ENCODE data around the gene C19orf73. TPM values are rescaled to one million over a fixed set of nuclear protein-coding genes. Genes with fewer than 3 reads are reported as not detected.
"Not testable (repeated sequence)": the region's sequence is repeated elsewhere in the genome, so short reads cannot be mapped to it uniquely, and the experiment has no call there.

The C19orf73 gene
- total RNA-seq, 1 experiment from 2014 or later = 2.2 TPM

DNA sequence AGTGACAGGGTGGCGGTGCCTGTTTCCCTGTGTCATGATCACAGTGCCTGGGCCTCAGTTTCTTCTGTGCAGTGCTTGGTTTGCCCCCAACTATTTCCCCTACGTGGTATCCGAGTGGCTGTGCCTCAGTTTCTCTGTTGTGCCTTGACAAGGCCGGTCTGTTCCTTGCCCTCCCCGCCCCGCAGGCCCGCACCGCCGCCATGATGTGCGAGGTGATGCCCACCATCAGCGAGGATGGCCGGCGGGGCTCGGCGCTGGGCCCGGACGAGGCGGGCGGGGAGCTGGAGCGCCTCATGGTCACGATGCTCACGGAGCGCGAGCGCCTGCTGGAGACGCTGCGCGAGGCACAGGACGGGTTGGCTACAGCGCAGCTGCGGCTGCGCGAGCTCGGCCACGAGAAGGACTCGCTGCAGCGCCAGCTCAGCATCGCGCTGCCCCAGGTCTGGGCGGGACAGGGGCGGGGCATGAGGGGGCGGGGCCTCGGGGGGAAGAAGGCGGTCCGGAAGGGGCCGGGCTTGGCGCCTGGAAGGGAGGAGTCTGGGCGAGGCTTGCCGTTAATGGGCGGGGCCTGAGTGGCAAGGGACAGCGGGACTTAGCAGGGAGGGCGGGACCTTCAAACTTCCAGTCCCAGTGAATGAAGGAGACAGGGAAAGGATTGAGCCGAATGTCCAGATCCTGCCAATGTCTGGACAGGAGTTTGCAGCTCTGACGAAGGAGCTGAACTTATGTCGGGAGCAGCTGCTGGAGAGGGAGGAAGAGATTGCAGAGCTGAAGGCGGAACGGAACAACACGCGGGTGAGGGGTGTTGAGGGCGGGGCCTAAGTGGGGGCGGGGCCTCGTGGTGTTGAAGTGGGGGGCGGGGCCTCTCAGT, 9.0 kb upstream of the C19orf73 start (continued):
- peak; percentile 30; the same call in 1 of the 2 replicates for TF ChIP-seq ZFX (IDR thresholded peaks at IDR 0.05)

DNA sequence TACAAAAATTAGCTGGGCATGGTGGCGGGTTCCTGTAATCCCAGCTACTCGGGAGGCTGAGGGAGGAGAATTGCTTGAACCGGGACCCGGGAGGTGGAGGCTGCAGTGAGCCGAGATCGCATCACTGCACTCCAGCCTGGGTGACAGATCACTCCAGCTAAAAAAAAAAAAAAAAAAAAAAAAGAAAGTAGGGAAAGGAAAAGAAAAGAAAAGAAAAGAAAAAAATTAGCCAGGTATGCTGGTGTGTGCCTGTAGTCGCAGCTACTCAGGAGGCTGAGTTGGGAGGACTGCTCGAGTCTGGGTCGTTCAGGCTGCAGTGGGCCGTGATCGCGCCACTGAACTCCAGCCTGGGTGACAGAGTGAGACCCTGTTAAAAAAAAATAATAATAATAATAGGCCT, 8.3 kb upstream of the C19orf73 start:
- Histone ChIP-seq H3K4me1 (ENCODE audit: control insufficient read depth in 1 of 2, insufficient read depth in 2 of 2, low read length in 2 of 2) (peaks cover 12 to 21% of the 10 kb centered on the region in 2 experiments), H3K4me2 (ENCODE audit: low read length) (peak overlapping the region; percentile 58; the same call in 1 of the 2 replicates)
- intact Hi-C loops (cut with micrococcal nuclease); H2AFZ ChIP-seq (ENCODE audit: low read depth, low read length, poor library complexity, severe bottlenecking); H3K9ac ChIP-seq (ENCODE audit: low read length); BruUV-seq (replicated peaks); DNase-seq (ENCODE audit: low read depth, low spot score); H3K4me3 ChIP-seq (replicated peaks in 1 of 2; ENCODE audit: low read depth in 1 of 2, low read length in 2 of 2); H3K79me2 ChIP-seq (ENCODE audit: insufficient read depth, low read length); H3K9me2 ChIP-seq (ENCODE audit: insufficient read depth); ATAC-seq; H3K27ac ChIP-seq (ENCODE audit: low read depth, low read length); H3K36me3 ChIP-seq (ENCODE audit: control insufficient read depth in 1 of 2, insufficient read depth in 2 of 2, low read length in 2 of 2); H3K27me3 ChIP-seq (ENCODE audit: insufficient read depth, low read length); H4K20me1 ChIP-seq (ENCODE audit: insufficient read depth); H3K9me3 ChIP-seq (ENCODE audit: control insufficient read depth in 1 of 2, insufficient read depth in 1 of 2, low read depth in 1 of 2, low read length in 2 of 2): not testable (repeated sequence)
- CTCF ChIA-PET = interaction anchor here (0.6 to 2.2 kb wide), 11 partner anchors 13 to 573 kb away, joined by 3 to 17 read pairs (median 5); partner anchors contain the start of genes GYS1, LIN7B and RUVBL2
- RAD21 ChIA-PET (ENCODE audit: low non-redundant PET in 1 of 2, low total read pairs in 2 of 2, uncharacterized antibody in 2 of 2, unreplicated experiment in 2 of 2) = interaction anchor here in 1 of 2 experiments (0.6 to 0.7 kb wide), 2 partner anchors 52 to 201 kb away, joined by 3 read pairs; no protein-coding TSS in a partner anchor
- POLR2A ChIA-PET = interaction anchor here (0.6 to 2.3 kb wide), 12 partner anchors 7 to 482 kb away, joined by 3 to 9 read pairs (median 4); partner anchors contain the start of genes GYS1, LIN7B, PPFIA3 and RUVBL2

DNA sequence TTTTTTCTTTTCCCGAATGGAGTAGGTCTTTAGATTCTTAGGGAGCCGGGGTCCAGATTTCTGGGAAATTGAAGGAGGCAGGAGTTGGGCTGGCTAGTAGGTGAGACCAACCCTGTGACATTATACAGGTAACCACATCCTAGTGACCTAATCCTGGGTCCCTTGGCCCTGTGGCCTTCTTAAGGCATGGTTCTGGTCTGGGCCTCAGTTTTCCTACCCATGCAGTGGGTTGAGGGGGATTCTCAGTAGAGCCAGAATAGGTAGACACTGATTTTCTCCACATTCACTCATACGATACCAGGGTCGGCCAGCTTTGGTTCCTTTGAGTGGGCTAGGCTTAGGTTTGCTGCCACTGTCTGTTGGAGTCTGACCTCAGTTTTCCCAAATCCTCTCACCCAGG, 7.6 kb upstream of the C19orf73 start:
- DNase-seq (ENCODE audit: low read depth, low spot score) (no peak), ATAC-seq (no peak)
- intact Hi-C loops (cut with micrococcal nuclease) = no loop called here
- H3K4me1 ChIP-seq (ENCODE audit: control insufficient read depth in 1 of 2, insufficient read depth in 2 of 2, low read length in 2 of 2) = peaks cover 12 to 21% of the 10 kb centered on the region in 2 experiments
- no peak overlapping the region for H3K4me3 ChIP-seq (replicated peaks in 1 of 2; ENCODE audit: low read depth in 1 of 2, low read length in 2 of 2)
- ChIA-PET CTCF (interaction anchor here (0.7 to 2.2 kb wide), 3 partner anchors 29 to 387 kb away, joined by 3 to 17 read pairs (median 11); no protein-coding TSS in a partner anchor), POLR2A (no interaction called here), RAD21 (ENCODE audit: low non-redundant PET in 1 of 2, low total read pairs in 2 of 2, uncharacterized antibody in 2 of 2, unreplicated experiment in 2 of 2) (no interaction called here)
- peaks cover 0 to 5% of the 10 kb centered on the region in 2 experiments; a peak in 1 of 4 replicates for H3K36me3 ChIP-seq (ENCODE audit: control insufficient read depth in 1 of 2, insufficient read depth in 2 of 2, low read length in 2 of 2)
- H4K20me1 ChIP-seq (ENCODE audit: insufficient read depth) = no peaks in the 10 kb centered on the region
- no peaks in the 10 kb centered on the region for H3K27me3 ChIP-seq (ENCODE audit: insufficient read depth, low read length)
- H2AFZ ChIP-seq (ENCODE audit: low read depth, low read length, poor library complexity, severe bottlenecking) = no peak overlapping the region
- H3K27ac ChIP-seq (ENCODE audit: low read depth, low read length) = no peak overlapping the region
- H3K79me2 ChIP-seq (ENCODE audit: insufficient read depth, low read length) = no peaks in the 10 kb centered on the region
- no peak overlapping the region for H3K4me2 ChIP-seq (ENCODE audit: low read length)
- no peaks in the 10 kb centered on the region for H3K9me2 ChIP-seq (ENCODE audit: insufficient read depth)
- BruUV-seq (replicated peaks) = no TSS peak
- no peaks in the 10 kb centered on the region for H3K9me3 ChIP-seq (ENCODE audit: control insufficient read depth in 1 of 2, insufficient read depth in 1 of 2, low read depth in 1 of 2, low read length in 2 of 2)
- H3K9ac ChIP-seq (ENCODE audit: low read length) = no peak overlapping the region
- TF ChIP-seq SRF (IDR thresholded peaks at IDR 0.05; ENCODE audit: low read depth) (no peak), RAD21 (IDR thresholded peaks at IDR 0.05; ENCODE audit: low read depth) (no peak), ZFX (IDR thresholded peaks at IDR 0.05) (no peak), POLR2A (IDR thresholded peaks at IDR 0.05; ENCODE audit: borderline replicate concordance, extremely low read depth, insufficient read depth, insufficient read length) (no peak), CBX3 (IDR thresholded peaks at IDR 0.05; ENCODE audit: low read depth) (no peak), SIN3A (IDR thresholded peaks at IDR 0.05; ENCODE audit: low read depth) (no peak), JUND (IDR thresholded peaks at IDR 0.05) (no peak), EZH2 (IDR thresholded peaks at IDR 0.05) (no peak), TCF7L2 (IDR thresholded peaks at IDR 0.05; ENCODE audit: borderline replicate concordance, extremely low read depth, insufficient read depth, insufficient read length) (no peak), ZNF274 (IDR thresholded peaks at IDR 0.05; ENCODE audit: low read depth, low read length) (no peak)
- TF ChIP-seq, protein P1, sequence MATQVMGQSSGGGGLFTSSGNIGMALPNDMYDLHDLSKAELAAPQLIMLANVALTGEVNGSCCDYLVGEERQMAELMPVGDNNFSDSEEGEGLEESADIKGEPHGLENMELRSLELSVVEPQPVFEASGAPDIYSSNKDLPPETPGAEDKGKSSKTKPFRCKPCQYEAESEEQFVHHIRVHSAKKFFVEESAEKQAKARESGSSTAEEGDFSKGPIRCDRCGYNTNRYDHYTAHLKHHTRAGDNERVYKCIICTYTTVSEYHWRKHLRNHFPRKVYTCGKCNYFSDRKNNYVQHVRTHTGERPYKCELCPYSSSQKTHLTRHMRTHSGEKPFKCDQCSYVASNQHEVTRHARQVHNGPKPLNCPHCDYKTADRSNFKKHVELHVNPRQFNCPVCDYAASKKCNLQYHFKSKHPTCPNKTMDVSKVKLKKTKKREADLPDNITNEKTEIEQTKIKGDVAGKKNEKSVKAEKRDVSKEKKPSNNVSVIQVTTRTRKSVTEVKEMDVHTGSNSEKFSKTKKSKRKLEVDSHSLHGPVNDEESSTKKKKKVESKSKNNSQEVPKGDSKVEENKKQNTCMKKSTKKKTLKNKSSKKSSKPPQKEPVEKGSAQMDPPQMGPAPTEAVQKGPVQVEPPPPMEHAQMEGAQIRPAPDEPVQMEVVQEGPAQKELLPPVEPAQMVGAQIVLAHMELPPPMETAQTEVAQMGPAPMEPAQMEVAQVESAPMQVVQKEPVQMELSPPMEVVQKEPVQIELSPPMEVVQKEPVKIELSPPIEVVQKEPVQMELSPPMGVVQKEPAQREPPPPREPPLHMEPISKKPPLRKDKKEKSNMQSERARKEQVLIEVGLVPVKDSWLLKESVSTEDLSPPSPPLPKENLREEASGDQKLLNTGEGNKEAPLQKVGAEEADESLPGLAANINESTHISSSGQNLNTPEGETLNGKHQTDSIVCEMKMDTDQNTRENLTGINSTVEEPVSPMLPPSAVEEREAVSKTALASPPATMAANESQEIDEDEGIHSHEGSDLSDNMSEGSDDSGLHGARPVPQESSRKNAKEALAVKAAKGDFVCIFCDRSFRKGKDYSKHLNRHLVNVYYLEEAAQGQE (IDR thresholded peaks at IDR 0.05; ENCODE audit: low read depth) = no peak
- TF ChIP-seq, protein P2, sequence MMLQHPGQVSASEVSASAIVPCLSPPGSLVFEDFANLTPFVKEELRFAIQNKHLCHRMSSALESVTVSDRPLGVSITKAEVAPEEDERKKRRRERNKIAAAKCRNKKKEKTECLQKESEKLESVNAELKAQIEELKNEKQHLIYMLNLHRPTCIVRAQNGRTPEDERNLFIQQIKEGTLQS (IDR thresholded peaks at IDR 0.05) = no peak
- TF ChIP-seq, protein P3, sequence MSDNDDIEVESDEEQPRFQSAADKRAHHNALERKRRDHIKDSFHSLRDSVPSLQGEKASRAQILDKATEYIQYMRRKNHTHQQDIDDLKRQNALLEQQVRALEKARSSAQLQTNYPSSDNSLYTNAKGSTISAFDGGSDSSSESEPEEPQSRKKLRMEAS (IDR thresholded peaks at IDR 0.05) = no peak
